Neural crest cell (in vitro differentiated cells): ENCODE measurements around the gene STX16. TPM values are rescaled to one million over a fixed set of nuclear protein-coding genes. Genes with fewer than 3 reads are reported as not detected.

Source experiments
- DNase-seq: peaks from one replicate; pipeline ENCODE4 v3.0.0; 2021; ENCODE audit warnings: low read depth, mixed read lengths, low spot score
- H3K27ac Mint-ChIP-seq: one replicate; pipeline ENCODE4 v1.8.0; 2021; ENCODE audit warnings: mild to moderate bottlenecking, mixed read lengths; ENCODE audit not compliant: unreplicated experiment
- H3K27me3 Mint-ChIP-seq: 2 replicates; pipeline ENCODE4 v1.8.0; 2021; ENCODE audit warnings: low read depth, mild to moderate bottlenecking, mixed read lengths
- H3K36me3 Mint-ChIP-seq: 2 replicates; pipeline ENCODE4 v1.8.0; 2021; ENCODE audit warnings: low read depth, mild to moderate bottlenecking, mixed read lengths
- H3K4me1 Mint-ChIP-seq: 2 replicates; pipeline ENCODE4 v1.8.0; 2021; ENCODE audit warnings: mixed read lengths
- H3K4me3 Mint-ChIP-seq: one replicate; pipeline ENCODE4 v1.8.0; 2021; ENCODE audit warnings: mild to moderate bottlenecking, mixed read lengths
- H3K9me3 Mint-ChIP-seq: 2 replicates; pipeline ENCODE4 v1.8.0; 2021; ENCODE audit warnings: mixed read lengths
- CTCF ChIP-seq: fragments of 200-600 bp; sonication (generic); conservative IDR thresholded peaks from 2 replicates; pipeline ENCODE4 v1.5.0; 2021; ENCODE audit warnings: antibody characterized with exemption, mild to moderate bottlenecking
- total RNA-seq: library from RNA; stranded (reverse); gene quantifications from 2 replicates; pipeline ENCODE4 v1.2.1, GENCODE V29; 2021

STX16 gene
- total RNA-seq, 1 donor from 2014 or later = 58.7 TPM

- no peak for TF ChIP-seq CTCF
- no peaks in the 10 kb centered on the region for H3K9me3 Mint-ChIP-seq
- no peak for DNase-seq
- peaks cover 2% of the 10 kb centered on the region for H3K27me3 Mint-ChIP-seq
- peaks cover 17% of the 10 kb centered on the region for H3K4me1 Mint-ChIP-seq
- no peak overlapping the region for H3K4me3 Mint-ChIP-seq
- H3K36me3 Mint-ChIP-seq = no peaks in the 10 kb centered on the region
- no peak overlapping the region for H3K27ac Mint-ChIP-seq
Measured at GRCh38 chr20:58712151-58712791, 61.2 kb downstream of the STX16 start.

GRCh38 chr20:58712806-58713731 lies 62.0 kb downstream of the STX16 start:
- Mint-ChIP-seq H3K4me3 (no peak overlapping the region), H3K4me1 (peaks cover 19% of the 10 kb centered on the region), H3K36me3 (no peaks in the 10 kb centered on the region), H3K9me3 (no peaks in the 10 kb centered on the region), H3K27ac (peak overlapping the region; percentile 19), H3K27me3 (peaks cover 2% of the 10 kb centered on the region)
- no peak for TF ChIP-seq CTCF
- DNase-seq = no peak

- no peak for TF ChIP-seq CTCF
Measured at GRCh38 chr20:58713801-58714339, 62.8 kb downstream of the STX16 start.

GRCh38 chr20:58714340-58714922 lies 63.3 kb downstream of the STX16 start:
- Mint-ChIP-seq H3K4me3 (no peak overlapping the region), H3K36me3 (no peaks in the 10 kb centered on the region), H3K27ac (no peak overlapping the region), H3K27me3 (peaks cover 12% of the 10 kb centered on the region), H3K4me1 (peaks cover 28% of the 10 kb centered on the region), H3K9me3 (no peaks in the 10 kb centered on the region)
- no peak for DNase-seq
- TF ChIP-seq CTCF = no peak

More at GRCh38 chr20:58713801-58714339, 62.8 kb downstream of the STX16 start:
- Mint-ChIP-seq H3K4me1 (peaks cover 26% of the 10 kb centered on the region), H3K27me3 (peaks cover 8% of the 10 kb centered on the region), H3K4me3 (no peak overlapping the region), H3K9me3 (no peaks in the 10 kb centered on the region), H3K36me3 (no peaks in the 10 kb centered on the region), H3K27ac (peak overlapping the region; percentile 19)
- no peak for DNase-seq

GRCh38 chr20:58714923-58715351 lies 63.9 kb downstream of the STX16 start:
- no peak overlapping the region for H3K27ac Mint-ChIP-seq
- no peak for TF ChIP-seq CTCF
- DNase-seq = no peak
- peaks cover 28% of the 10 kb centered on the region for H3K4me1 Mint-ChIP-seq
- no peaks in the 10 kb centered on the region for H3K36me3 Mint-ChIP-seq
- peaks cover 12% of the 10 kb centered on the region for H3K27me3 Mint-ChIP-seq
- no peaks in the 10 kb centered on the region for H3K9me3 Mint-ChIP-seq
- H3K4me3 Mint-ChIP-seq = no peak overlapping the region
